CD4-positive, alpha-beta memory T cell (primary cell): ENCODE data around the gene ST8SIA4. TPM values are rescaled to one million over a fixed set of nuclear protein-coding genes. Genes with fewer than 3 reads are reported as not detected.
"Not testable (repeated sequence)": the region's sequence is repeated elsewhere in the genome, so short reads cannot be mapped to it uniquely, and the experiment has no call there.

Source experiments
- CTCF ChIA-PET: fragments of 350-600 bp; sonication (Branson Sonifier 250); formaldehyde crosslinking; loops from one replicate; lab custom pipeline; 2021; ENCODE audit warnings: inconsistent platforms; ENCODE audit not compliant: partially characterized antibody; lab: Charles Lee
- POLR2A ChIA-PET: fragments of 350-600 bp; sonication (Branson Sonifier 250); formaldehyde crosslinking; loops from one replicate; lab custom pipeline; 2021; ENCODE audit not compliant: partially characterized antibody; lab: Charles Lee
- DNase-seq, 5 donors: peaks; one replicate each; pipeline versions ENCODE4 v3.0.0 to v3.0.0-alpha.2; 2020 to 2022; ENCODE audit warnings: mixed read lengths in 1 of 5
- H3K27ac ChIP-seq: one replicate; pipeline ENCODE4 v1.7.0; 2013; ENCODE audit warnings: low read depth, low read length
- H3K27me3 ChIP-seq: 2 replicates; pipeline ENCODE4 v1.7.0; 2013; ENCODE audit warnings: mild to moderate bottlenecking, low read length, moderate library complexity; ENCODE audit not compliant: insufficient read depth
- H3K36me3 ChIP-seq: 2 replicates; pipeline ENCODE4 v1.7.0; 2013; ENCODE audit warnings: mild to moderate bottlenecking, low read length, moderate library complexity; ENCODE audit not compliant: insufficient read depth
- H3K4me1 ChIP-seq: 2 replicates; pipeline ENCODE4 v1.7.0; 2013; ENCODE audit warnings: mild to moderate bottlenecking, low read length, moderate library complexity; ENCODE audit not compliant: insufficient read depth
- H3K4me3 ChIP-seq, 2 donors: one replicate each; pipeline ENCODE4 v1.7.0; 2013; ENCODE audit warnings: low read length in 2 of 2, mild to moderate bottlenecking in 1 of 2
- H3K9me3 ChIP-seq, 2 donors: one replicate each; pipeline ENCODE4 v1.7.0; 2013; ENCODE audit warnings: low read length in 2 of 2, control low read depth in 1 of 2; ENCODE audit not compliant: control insufficient read depth in 1 of 2
- H3K27ac Mint-ChIP-seq, 7 donors: one replicate each; pipeline ENCODE4 v1.8.0; 2020 to 2021; ENCODE audit warnings: mixed read lengths in 7 of 7, mild to moderate bottlenecking in 6 of 7, inconsistent platforms in 3 of 7, moderate library complexity in 3 of 7
- H3K27me3 Mint-ChIP-seq, 2 donors: one replicate each; pipeline ENCODE4 v1.8.0; 2020 to 2021; ENCODE audit warnings: mixed read lengths in 2 of 2
- H3K36me3 Mint-ChIP-seq, 2 donors: one replicate each; pipeline ENCODE4 v1.8.0; 2020 to 2021; ENCODE audit warnings: mixed read lengths in 2 of 2, inconsistent platforms in 1 of 2, mild to moderate bottlenecking in 1 of 2
- H3K4me1 Mint-ChIP-seq, 4 donors: one replicate each; pipeline ENCODE4 v1.8.0; 2020 to 2021; ENCODE audit warnings: mixed read lengths in 4 of 4, mild to moderate bottlenecking in 1 of 4
- H3K4me3 Mint-ChIP-seq, 8 donors: one replicate each; pipeline ENCODE4 v1.8.0; 2020 to 2021; ENCODE audit warnings: mixed read lengths in 8 of 8, mild to moderate bottlenecking in 7 of 8, moderate library complexity in 6 of 8, inconsistent platforms in 3 of 8
- H3K9me3 Mint-ChIP-seq, 8 donors: one replicate each; pipeline ENCODE4 v1.8.0; 2020 to 2021; ENCODE audit warnings: mixed read lengths in 8 of 8, mild to moderate bottlenecking in 5 of 8, inconsistent platforms in 3 of 8, moderate library complexity in 1 of 8
- intact Hi-C: fragments of 100-400 bp; cut with micrococcal nuclease; formaldehyde crosslinking; loops from one replicate; pipeline ENCODE4 v1.15.1; 2023
- polyA plus RNA-seq, 2 donors: library from polyadenylated mRNA; unstranded; fragments of 300-500 nt; fragmentation: Illumina TruSeq; gene quantifications; one replicate each; pipeline ENCODE4 v1.2.3, GENCODE V29; 2021
- total RNA-seq, 2 experiments: library from RNA; stranded (reverse); gene quantifications; one replicate each; pipeline ENCODE4 v1.2.3, GENCODE V29; 2021

Gene ST8SIA4
- total and polyA plus RNA-seq, 4 experiments from 2014 or later = 10.7 to 28.7 (median 21.0) TPM

DNA sequence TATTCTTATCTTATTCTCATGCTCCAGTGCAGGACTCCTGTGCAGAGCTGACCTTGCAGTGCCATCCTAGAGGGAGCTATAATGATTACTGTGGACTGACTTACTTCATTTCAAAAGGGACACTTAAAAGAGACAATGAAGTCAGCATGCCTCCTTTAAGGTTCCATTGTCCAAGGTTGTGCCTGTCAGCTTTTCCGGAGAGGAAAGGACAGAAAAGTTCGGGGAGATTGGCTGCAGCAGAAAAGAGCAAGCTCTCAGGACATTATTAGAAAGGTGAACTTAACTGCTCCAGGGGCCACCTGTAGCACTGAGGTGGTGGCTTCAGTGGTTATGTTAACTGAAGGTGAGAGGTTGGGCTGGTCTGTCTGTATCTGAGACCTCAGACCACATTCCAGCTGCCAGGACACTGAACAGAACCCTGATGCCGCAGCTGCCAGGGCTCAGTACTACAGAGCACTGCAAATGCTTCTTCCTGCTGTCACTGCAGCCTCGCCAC, 112.9 kb downstream of the ST8SIA4 start:
- Mint-ChIP-seq H3K27me3 (no peaks in the 10 kb centered on the region), H3K4me3 (no peak overlapping the region), H3K36me3 (no peaks in the 10 kb centered on the region), H3K4me1 (no peaks in the 10 kb centered on the region), H3K9me3 (peaks cover 0 to 15% (median 6%) of the 10 kb centered on the region in 8 donors), H3K27ac (no peak overlapping the region)
- Histone ChIP-seq H3K27me3 (no peaks in the 10 kb centered on the region), H3K4me3 (no peak overlapping the region), H3K9me3 (no peaks in the 10 kb centered on the region), H3K27ac (no peak overlapping the region), H3K36me3 (no peaks in the 10 kb centered on the region), H3K4me1 (no peaks in the 10 kb centered on the region)
- ChIA-PET POLR2A (no interaction called here), CTCF (interaction anchor here (0.9 kb wide), 1 partner anchor 22 kb away, joined by 3 read pairs; no protein-coding TSS in a partner anchor)
- intact Hi-C loops = no loop called here
- peak in 1 of 5 donors; percentile 26 for DNase-seq

DNA sequence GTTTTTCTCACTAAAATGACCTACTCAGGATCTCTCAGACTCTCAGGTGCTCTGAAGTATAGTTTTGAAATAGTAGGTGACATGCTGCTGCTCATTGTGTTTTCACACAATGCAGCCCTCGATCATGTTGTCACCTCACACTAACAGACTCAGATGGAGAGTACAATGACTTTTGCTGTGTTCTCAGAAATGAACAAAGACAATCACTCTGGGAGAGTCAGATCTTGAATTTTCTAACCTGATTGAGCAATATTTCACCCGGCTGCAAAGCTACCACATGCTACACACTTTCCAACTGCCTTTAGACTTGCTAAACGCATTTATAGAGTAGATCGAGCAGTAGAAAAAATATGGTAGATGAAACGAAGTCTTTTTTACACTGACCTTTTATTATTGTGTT, 113.4 kb downstream of the ST8SIA4 start:
- Histone ChIP-seq H3K9me3 (no peaks in the 10 kb centered on the region), H3K27ac (no peak overlapping the region), H3K27me3 (no peaks in the 10 kb centered on the region), H3K4me3 (no peak overlapping the region), H3K4me1 (no peaks in the 10 kb centered on the region), H3K36me3 (no peaks in the 10 kb centered on the region)
- no peak for DNase-seq
- Mint-ChIP-seq H3K9me3 (peaks cover 0 to 13% (median 5%) of the 10 kb centered on the region in 8 donors), H3K4me1 (no peaks in the 10 kb centered on the region), H3K27me3 (no peaks in the 10 kb centered on the region), H3K36me3 (no peaks in the 10 kb centered on the region), H3K27ac (no peak overlapping the region), H3K4me3 (no peak overlapping the region)
- ChIA-PET POLR2A (no interaction called here), CTCF (interaction anchor here (0.9 kb wide), 1 partner anchor 22 kb away, joined by 3 read pairs; no protein-coding TSS in a partner anchor)
- intact Hi-C loops = no loop called here

DNA sequence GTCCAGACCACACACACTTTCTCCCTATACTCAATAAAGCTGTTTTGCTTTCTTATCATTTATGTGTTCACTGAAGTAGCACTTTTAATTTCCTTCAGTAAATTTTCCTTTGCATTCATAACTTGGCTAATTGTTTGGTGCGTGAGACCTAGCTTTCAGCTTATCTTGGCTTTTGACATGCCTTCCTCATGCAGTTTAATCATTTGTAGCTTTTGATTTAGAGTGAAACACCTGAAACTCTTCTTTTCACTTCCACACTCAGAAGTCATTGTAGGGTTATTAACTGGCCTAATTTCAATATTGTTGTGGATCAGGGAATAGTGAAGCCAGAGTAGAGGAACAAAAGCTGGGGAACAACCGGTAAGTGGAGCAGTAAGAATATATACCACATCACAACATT, 114.7 kb downstream of the ST8SIA4 start:
- Mint-ChIP-seq H3K4me3 (no peak overlapping the region), H3K36me3 (no peaks in the 10 kb centered on the region), H3K27ac (no peak overlapping the region), H3K27me3 (no peaks in the 10 kb centered on the region), H3K4me1 (no peaks in the 10 kb centered on the region), H3K9me3 (peaks cover 0 to 9% (median 4%) of the 10 kb centered on the region in 8 donors)
- CTCF ChIA-PET = interaction anchor here (0.5 to 1.7 kb wide), 6 partner anchors 13 to 159 kb away, joined by 3 to 4 read pairs (median 3); partner anchors contain the start of gene ST8SIA4
- no peak for DNase-seq
- H3K4me1 ChIP-seq = no peaks in the 10 kb centered on the region
- POLR2A ChIA-PET = interaction anchor here (0.7 kb wide), 1 partner anchor 442 kb away, joined by 4 read pairs; no protein-coding TSS in a partner anchor
- no peaks in the 10 kb centered on the region for H3K27me3 ChIP-seq
- H3K4me3 ChIP-seq = no peak overlapping the region
- intact Hi-C loops = no loop called here
- no peak overlapping the region for H3K27ac ChIP-seq
- no peaks in the 10 kb centered on the region for H3K9me3 ChIP-seq
- H3K36me3 ChIP-seq = no peaks in the 10 kb centered on the region

DNA sequence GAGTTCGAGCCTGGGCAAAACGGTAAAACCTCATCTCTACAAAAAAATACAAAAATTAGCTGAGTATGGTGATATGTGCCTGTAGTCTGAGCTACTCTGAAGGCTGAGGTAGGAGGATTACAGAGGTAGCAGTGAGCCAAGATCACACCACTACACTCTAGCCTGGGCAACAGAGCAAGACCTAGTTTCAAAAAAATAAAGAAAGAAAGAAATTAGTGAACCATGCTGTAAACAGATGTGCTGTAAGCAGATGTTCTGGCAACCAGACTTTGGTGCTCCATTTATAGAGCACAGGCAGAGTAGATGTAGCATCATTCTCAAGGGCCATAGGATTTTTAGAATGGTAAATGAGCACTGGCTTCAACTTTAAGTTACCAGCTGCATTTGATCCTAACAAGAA, 115.4 kb downstream of the ST8SIA4 start:
- no peaks in the 10 kb centered on the region for H3K36me3 Mint-ChIP-seq

DNA sequence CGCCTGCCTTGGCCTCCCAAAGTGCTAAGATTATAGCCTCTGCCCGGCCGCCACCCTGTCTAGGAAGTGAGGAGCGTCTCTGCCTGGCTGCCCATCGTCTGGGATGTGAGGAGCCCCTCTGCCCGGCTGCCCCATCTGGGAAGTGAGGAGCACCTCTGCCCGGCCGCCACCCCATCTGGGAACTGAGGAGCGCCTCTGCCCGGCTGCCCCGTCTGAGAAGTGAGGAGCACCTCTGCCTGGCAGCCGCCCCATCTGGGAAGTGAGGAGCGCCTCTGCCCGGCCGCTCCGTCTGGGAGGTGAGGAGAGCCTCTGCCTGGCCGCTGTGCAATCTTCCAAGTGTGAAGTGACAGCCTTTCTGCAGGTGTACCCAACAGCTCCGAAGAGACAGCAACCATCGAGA, 117.5 kb downstream of the ST8SIA4 start:
- H3K9me3 ChIP-seq, H3K4me1 Mint-ChIP-seq, H3K27me3 ChIP-seq, CTCF ChIA-PET, POLR2A ChIA-PET, H3K27me3 Mint-ChIP-seq, H3K4me3 Mint-ChIP-seq, H3K27ac Mint-ChIP-seq, DNase-seq, H3K9me3 Mint-ChIP-seq, H3K27ac ChIP-seq, intact Hi-C loops, H3K4me1 ChIP-seq, H3K36me3 Mint-ChIP-seq, H3K4me3 ChIP-seq, H3K36me3 ChIP-seq: not testable (repeated sequence)

More for the DNA sequence above, 115.4 kb downstream of the ST8SIA4 start:
- H3K4me1 Mint-ChIP-seq = no peaks in the 10 kb centered on the region
- H3K27ac Mint-ChIP-seq = peak overlapping the region in 1 of 7 donors; percentile 58
- Histone ChIP-seq H3K27ac (no peak overlapping the region), H3K27me3 (no peaks in the 10 kb centered on the region), H3K36me3 (no peaks in the 10 kb centered on the region), H3K4me1 (no peaks in the 10 kb centered on the region), H3K4me3 (no peak overlapping the region), H3K9me3 (no peaks in the 10 kb centered on the region)
- POLR2A ChIA-PET = no interaction called here
- H3K4me3 Mint-ChIP-seq = no peak overlapping the region
- H3K9me3 Mint-ChIP-seq = peaks cover 0 to 2% (median under 1%) of the 10 kb centered on the region in 8 donors
- no peak for DNase-seq
- intact Hi-C loops = no loop called here
- CTCF ChIA-PET = interaction anchor here (0.7 to 1.7 kb wide), 3 partner anchors 13 to 116 kb away, joined by 3 read pairs; partner anchors contain the start of gene ST8SIA4
- H3K27me3 Mint-ChIP-seq = no peaks in the 10 kb centered on the region

DNA sequence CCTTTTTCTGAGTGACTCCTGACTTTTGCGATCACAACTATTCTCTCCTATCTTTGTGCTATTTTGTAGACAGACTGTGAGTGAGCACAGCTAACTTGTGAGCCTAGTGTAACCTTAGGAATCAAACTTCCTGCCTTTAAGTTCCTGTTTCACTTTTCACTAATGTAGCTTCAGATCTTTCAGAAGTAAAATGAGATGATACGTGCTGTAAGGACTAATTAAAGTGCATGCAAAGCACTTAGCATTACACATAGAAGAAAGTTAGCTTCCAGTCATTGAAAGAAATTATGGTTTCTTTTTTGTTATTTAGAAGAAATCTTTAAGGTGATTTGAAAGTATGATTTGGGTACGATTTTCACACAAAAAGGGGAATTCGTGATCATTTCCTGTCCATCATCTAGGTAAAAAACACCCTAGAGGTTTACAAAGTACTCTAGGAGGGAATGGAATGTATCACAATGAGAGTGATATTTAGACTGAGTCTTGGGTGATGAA, 122.7 kb downstream of the ST8SIA4 start:
- intact Hi-C loops = loop anchor here (5.0 kb wide), 1 partner anchor 48 kb away; no protein-coding TSS in a partner anchor
- Mint-ChIP-seq H3K36me3 (no peaks in the 10 kb centered on the region), H3K4me3 (peak overlapping the region; percentile 77 to 90 (median 84)), H3K9me3 (no peaks in the 10 kb centered on the region), H3K4me1 (peaks cover 22 to 32% (median 27%) of the 10 kb centered on the region in 4 donors), H3K27me3 (no peaks in the 10 kb centered on the region), H3K27ac (peak overlapping the region; percentile 62 to 97 (median 95))
- peaks cover 30% of the 10 kb centered on the region for H3K4me1 ChIP-seq
- no peaks in the 10 kb centered on the region for H3K27me3 ChIP-seq
- CTCF ChIA-PET = interaction anchor here (0.7 to 3.1 kb wide), 4 partner anchors 61 to 124 kb away, joined by 3 to 13 read pairs (median 6); partner anchors contain the start of gene ST8SIA4
- DNase-seq = peak in 4 of 5 donors; percentile 26 to 38 (median 30)
- peak overlapping the region; percentile 23 for H3K27ac ChIP-seq
- H3K36me3 ChIP-seq = no peaks in the 10 kb centered on the region
- POLR2A ChIA-PET = interaction anchor here (0.8 to 5.5 kb wide), 3 partner anchors 113 to 157 kb away, joined by 3 to 80 read pairs (median 3); partner anchors contain the start of gene ST8SIA4
- H3K9me3 ChIP-seq = no peaks in the 10 kb centered on the region
- peak overlapping the region; percentile 12 to 42 for H3K4me3 ChIP-seq

DNA sequence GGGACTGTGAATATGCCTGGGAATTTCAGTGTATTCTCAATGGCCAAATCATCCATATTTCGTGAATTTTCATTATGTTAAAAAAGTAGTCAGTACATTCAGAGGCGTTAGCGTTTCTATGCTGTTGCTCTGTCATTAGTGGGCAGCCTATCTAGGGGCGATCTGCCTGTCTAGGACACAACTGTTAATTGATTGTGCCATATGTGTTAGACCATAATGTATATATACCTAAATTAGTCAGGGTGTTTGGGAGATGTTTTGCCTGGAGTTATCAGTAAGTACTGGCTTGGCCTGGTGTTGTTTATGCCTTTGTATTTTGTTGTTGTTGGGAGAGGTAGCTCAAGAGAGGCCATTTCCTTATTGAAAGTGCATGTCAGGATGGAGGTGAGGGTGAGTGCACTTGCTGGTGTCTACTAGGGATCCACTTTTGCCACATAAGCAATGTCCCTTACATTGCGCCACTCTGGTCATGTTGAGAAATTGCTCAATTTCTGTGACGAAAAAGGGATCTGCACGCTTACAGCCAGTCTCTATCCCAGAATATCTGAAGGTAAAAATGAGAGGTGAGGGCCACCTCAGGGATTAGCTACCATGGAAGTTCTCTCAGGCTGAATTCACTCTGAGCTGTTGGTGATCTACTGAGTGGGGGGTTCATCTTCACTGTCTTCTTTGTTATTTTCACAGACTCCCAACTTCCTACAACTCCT, 123.3 kb downstream of the ST8SIA4 start:
- no peaks in the 10 kb centered on the region for H3K27me3 Mint-ChIP-seq
- DNase-seq = no peak
- peak overlapping the region; percentile 23 for H3K27ac ChIP-seq
- no peaks in the 10 kb centered on the region for H3K9me3 ChIP-seq
- H3K36me3 ChIP-seq = no peaks in the 10 kb centered on the region
- H3K27me3 ChIP-seq = no peaks in the 10 kb centered on the region
- H3K4me3 ChIP-seq = peak overlapping the region; percentile 12 to 42
- H3K4me3 Mint-ChIP-seq = peak overlapping the region; percentile 77 to 90 (median 84)
- peak overlapping the region; percentile 62 to 97 (median 95) for H3K27ac Mint-ChIP-seq
- ChIA-PET CTCF (interaction anchor here (0.7 to 3.1 kb wide), 4 partner anchors 62 to 124 kb away, joined by 3 to 13 read pairs (median 6); partner anchors contain the start of gene ST8SIA4), POLR2A (interaction anchor here (0.8 to 5.5 kb wide), 3 partner anchors 112 to 156 kb away, joined by 3 to 80 read pairs (median 3); partner anchors contain the start of gene ST8SIA4)
- peaks cover 22 to 32% (median 27%) of the 10 kb centered on the region in 4 donors for H3K4me1 Mint-ChIP-seq
- intact Hi-C loops = loop anchor here (5.0 kb wide), 1 partner anchor 48 kb away; no protein-coding TSS in a partner anchor
- no peaks in the 10 kb centered on the region for H3K9me3 Mint-ChIP-seq
- peaks cover 30% of the 10 kb centered on the region for H3K4me1 ChIP-seq
- H3K36me3 Mint-ChIP-seq = no peaks in the 10 kb centered on the region
